Neural cell (in vitro differentiated cells): ENCODE results near the gene BRINP2. TPM values are rescaled to one million over a fixed set of nuclear protein-coding genes. Genes with fewer than 3 reads are reported as not detected.

Source experiments
- H2AFZ ChIP-seq: fragments of 200-600, 300-800 bp; sonication (generic), shearing (Covaris generic); 2 replicates; pipeline ENCODE4 v1.6.0; 2014; ENCODE audit warnings: low read depth, mild to moderate bottlenecking, antibody characterized with exemption, low read length, moderate library complexity
- H3F3A ChIP-seq: fragments of 200-600 bp; shearing (Covaris generic); 2 replicates; pipeline ENCODE4 v1.6.1; 2016; ENCODE audit warnings: mild to moderate bottlenecking, moderate library complexity, mixed read lengths, antibody characterized with exemption, low read length; ENCODE audit not compliant: insufficient read depth, poor library complexity, severe bottlenecking
- H3K27ac ChIP-seq: fragments of 200-600, 300-800 bp; sonication (generic), shearing (Covaris generic); 2 replicates; pipeline ENCODE4 v1.5.1; 2014; ENCODE audit warnings: mild to moderate bottlenecking, low read length, moderate library complexity
- H3K27me3 ChIP-seq: fragments of 300-800, 200-600 bp; sonication (generic), shearing (Covaris generic); 2 replicates; pipeline ENCODE4 v1.6.0; 2014; ENCODE audit warnings: mild to moderate bottlenecking, low read depth, low read length, moderate library complexity; ENCODE audit not compliant: insufficient read depth
- H3K36me3 ChIP-seq: fragments of 300-800, 200-600 bp; sonication (generic), shearing (Covaris generic); 2 replicates; pipeline ENCODE4 v1.5.1; 2014; ENCODE audit warnings: mild to moderate bottlenecking, antibody characterized with exemption, low read length, moderate library complexity; ENCODE audit not compliant: insufficient read depth
- H3K4me2 ChIP-seq: fragments of 300-800, 200-600 bp; sonication (generic), shearing (Covaris generic); 2 replicates; pipeline ENCODE4 v1.6.0; 2014; ENCODE audit warnings: mild to moderate bottlenecking, low read length
- H3K4me3 ChIP-seq: fragments of 300-800, 200-600 bp; sonication (generic), shearing (Covaris generic); 2 replicates; pipeline ENCODE4 v1.5.1; 2014; ENCODE audit warnings: mild to moderate bottlenecking, low read length, moderate library complexity
- H3K79me2 ChIP-seq: fragments of 200-600 bp; shearing (Covaris generic); replicated peaks from 2 replicates; pipeline ENCODE4 v1.6.0; 2014; ENCODE audit warnings: mild to moderate bottlenecking, low read length, moderate library complexity; ENCODE audit not compliant: insufficient read depth
- H3K9ac ChIP-seq: fragments of 300-800, 200-600 bp; sonication (generic), shearing (Covaris generic); 2 replicates; pipeline ENCODE4 v1.6.1; 2016; ENCODE audit warnings: mild to moderate bottlenecking, low read length, mixed read lengths
- H3K9me2 ChIP-seq: fragments of 200-600 bp; shearing (Covaris generic); 2 replicates; pipeline ENCODE4 v1.6.1; 2016; ENCODE audit warnings: mild to moderate bottlenecking, low read length, mixed read lengths; ENCODE audit not compliant: insufficient read depth
- H3K9me3 ChIP-seq: fragments of 200-600, 300-800 bp; sonication (generic), shearing (Covaris generic); 2 replicates; pipeline ENCODE4 v1.6.1; 2016; ENCODE audit warnings: mild to moderate bottlenecking, mixed run types, low read length, moderate library complexity, mixed read lengths
- H4K20me1 ChIP-seq: fragments of 200-600 bp; shearing (Covaris generic); 2 replicates; pipeline ENCODE4 v1.6.1; 2016; ENCODE audit warnings: mild to moderate bottlenecking, mixed run types; ENCODE audit not compliant: insufficient read depth
- EP300 ChIP-seq: fragments of 450-650 bp; conservative IDR thresholded peaks from 2 replicates; pipeline ENCODE4 v1.6.1; 2014; ENCODE audit warnings: antibody characterized with exemption, mild to moderate bottlenecking, moderate library complexity; ENCODE audit not compliant: poor library complexity, severe bottlenecking
- EZH2 ChIP-seq: fragments of 200-600, 300-800 bp; shearing (Covaris generic), sonication (generic); IDR thresholded peaks from 2 replicates; pipeline ENCODE4 v1.6.1; 2014; ENCODE audit warnings: antibody characterized with exemption, low read length, borderline replicate concordance, mild to moderate bottlenecking; ENCODE audit not compliant: insufficient read depth, poor library complexity, severe bottlenecking
- MXI1 ChIP-seq: fragments of 450-650 bp; conservative IDR thresholded peaks from 2 replicates; pipeline ENCODE4 v1.6.1; 2014; ENCODE audit warnings: antibody characterized with exemption, mild to moderate bottlenecking; ENCODE audit not compliant: poor library complexity, severe bottlenecking
- POLR2AphosphoS5 ChIP-seq: IDR thresholded peaks from 2 replicates; pipeline ENCODE4 v1.6.1; 2012
- RAD21 ChIP-seq: fragments of 450-650 bp; conservative IDR thresholded peaks from 2 replicates; pipeline ENCODE4 v1.6.1; 2014; ENCODE audit warnings: antibody characterized with exemption, mild to moderate bottlenecking, moderate library complexity
- SMC3 ChIP-seq: fragments of 450-650 bp; conservative IDR thresholded peaks from 2 replicates; pipeline ENCODE4 v1.6.1; 2014; ENCODE audit warnings: antibody characterized with exemption, mild to moderate bottlenecking, moderate library complexity; ENCODE audit not compliant: poor library complexity
- TAF1 ChIP-seq: IDR thresholded peaks from 2 replicates; pipeline ENCODE4 v1.6.1; 2012; ENCODE audit warnings: low read depth
- polyA plus RNA-seq: library from polyadenylated mRNA; depleted of rRNA; stranded (reverse); fragments of >200 nt; gene quantifications from 2 replicates; pipeline ENCODE4 v1.2.3, GENCODE V29; 2014
- TF ChIP-seq, protein P1 (sequence below): IDR thresholded peaks from 2 replicates; pipeline ENCODE4 v1.6.1; 2012; ENCODE audit warnings: borderline replicate concordance
- TF ChIP-seq, protein P2 (sequence below): fragments of 450-650 bp; IDR thresholded peaks from 2 replicates; pipeline ENCODE4 v1.5.1; 2014; ENCODE audit warnings: antibody characterized with exemption, mild to moderate bottlenecking, moderate library complexity; ENCODE audit not compliant: poor library complexity, severe bottlenecking

The BRINP2 gene
- polyA plus RNA-seq, 1 donor from 2014 or later: 12.9 TPM

DNA sequence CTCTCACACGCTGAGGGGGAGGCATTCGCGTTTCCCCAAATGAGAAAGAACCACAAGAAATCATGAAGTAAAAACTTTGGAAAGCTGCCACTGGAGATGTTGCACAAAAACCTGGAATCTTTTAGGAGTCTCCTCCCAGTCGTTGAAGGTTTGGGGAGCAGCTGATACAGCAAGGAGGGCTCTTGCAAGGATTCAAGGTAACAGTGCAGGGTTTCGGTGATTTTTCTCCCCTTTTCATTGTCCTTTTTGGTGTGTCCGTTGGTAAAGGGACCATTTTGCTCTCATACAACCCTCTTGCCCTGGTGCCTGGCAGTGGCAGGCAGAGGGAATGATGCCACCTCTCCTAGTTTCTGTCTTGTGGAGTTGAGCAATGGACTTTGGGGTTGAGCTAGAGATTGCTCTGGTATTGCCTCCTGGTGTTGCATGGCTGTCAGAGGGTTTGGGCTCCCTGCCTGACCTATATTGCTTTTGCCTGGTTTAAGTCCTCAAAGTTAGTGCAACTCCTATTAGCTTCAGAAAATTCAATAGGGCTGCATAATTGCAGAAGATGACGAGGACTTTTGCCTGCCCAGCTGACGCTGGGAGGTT, 872 bp downstream of the BRINP2 start:
- H3K36me3 ChIP-seq: no peaks in the 10 kb centered on the region
- peak overlapping the region; percentile 83 for H3K4me2 ChIP-seq
- H3K9me2 ChIP-seq: no peaks in the 10 kb centered on the region
- peaks cover 1% of the 10 kb centered on the region for H3K9me3 ChIP-seq
- no peaks in the 10 kb centered on the region for H3F3A ChIP-seq
- peaks cover 10% of the 10 kb centered on the region for H3K27me3 ChIP-seq
- TF ChIP-seq, protein P1, sequence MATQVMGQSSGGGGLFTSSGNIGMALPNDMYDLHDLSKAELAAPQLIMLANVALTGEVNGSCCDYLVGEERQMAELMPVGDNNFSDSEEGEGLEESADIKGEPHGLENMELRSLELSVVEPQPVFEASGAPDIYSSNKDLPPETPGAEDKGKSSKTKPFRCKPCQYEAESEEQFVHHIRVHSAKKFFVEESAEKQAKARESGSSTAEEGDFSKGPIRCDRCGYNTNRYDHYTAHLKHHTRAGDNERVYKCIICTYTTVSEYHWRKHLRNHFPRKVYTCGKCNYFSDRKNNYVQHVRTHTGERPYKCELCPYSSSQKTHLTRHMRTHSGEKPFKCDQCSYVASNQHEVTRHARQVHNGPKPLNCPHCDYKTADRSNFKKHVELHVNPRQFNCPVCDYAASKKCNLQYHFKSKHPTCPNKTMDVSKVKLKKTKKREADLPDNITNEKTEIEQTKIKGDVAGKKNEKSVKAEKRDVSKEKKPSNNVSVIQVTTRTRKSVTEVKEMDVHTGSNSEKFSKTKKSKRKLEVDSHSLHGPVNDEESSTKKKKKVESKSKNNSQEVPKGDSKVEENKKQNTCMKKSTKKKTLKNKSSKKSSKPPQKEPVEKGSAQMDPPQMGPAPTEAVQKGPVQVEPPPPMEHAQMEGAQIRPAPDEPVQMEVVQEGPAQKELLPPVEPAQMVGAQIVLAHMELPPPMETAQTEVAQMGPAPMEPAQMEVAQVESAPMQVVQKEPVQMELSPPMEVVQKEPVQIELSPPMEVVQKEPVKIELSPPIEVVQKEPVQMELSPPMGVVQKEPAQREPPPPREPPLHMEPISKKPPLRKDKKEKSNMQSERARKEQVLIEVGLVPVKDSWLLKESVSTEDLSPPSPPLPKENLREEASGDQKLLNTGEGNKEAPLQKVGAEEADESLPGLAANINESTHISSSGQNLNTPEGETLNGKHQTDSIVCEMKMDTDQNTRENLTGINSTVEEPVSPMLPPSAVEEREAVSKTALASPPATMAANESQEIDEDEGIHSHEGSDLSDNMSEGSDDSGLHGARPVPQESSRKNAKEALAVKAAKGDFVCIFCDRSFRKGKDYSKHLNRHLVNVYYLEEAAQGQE: no peak
- TF ChIP-seq, protein P2, sequence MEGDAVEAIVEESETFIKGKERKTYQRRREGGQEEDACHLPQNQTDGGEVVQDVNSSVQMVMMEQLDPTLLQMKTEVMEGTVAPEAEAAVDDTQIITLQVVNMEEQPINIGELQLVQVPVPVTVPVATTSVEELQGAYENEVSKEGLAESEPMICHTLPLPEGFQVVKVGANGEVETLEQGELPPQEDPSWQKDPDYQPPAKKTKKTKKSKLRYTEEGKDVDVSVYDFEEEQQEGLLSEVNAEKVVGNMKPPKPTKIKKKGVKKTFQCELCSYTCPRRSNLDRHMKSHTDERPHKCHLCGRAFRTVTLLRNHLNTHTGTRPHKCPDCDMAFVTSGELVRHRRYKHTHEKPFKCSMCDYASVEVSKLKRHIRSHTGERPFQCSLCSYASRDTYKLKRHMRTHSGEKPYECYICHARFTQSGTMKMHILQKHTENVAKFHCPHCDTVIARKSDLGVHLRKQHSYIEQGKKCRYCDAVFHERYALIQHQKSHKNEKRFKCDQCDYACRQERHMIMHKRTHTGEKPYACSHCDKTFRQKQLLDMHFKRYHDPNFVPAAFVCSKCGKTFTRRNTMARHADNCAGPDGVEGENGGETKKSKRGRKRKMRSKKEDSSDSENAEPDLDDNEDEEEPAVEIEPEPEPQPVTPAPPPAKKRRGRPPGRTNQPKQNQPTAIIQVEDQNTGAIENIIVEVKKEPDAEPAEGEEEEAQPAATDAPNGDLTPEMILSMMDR: no peak
- TF ChIP-seq SMC3 (no peak), MXI1 (no peak), TAF1 (no peak), EP300 (no peak), EZH2 (no peak), RAD21 (no peak), POLR2AphosphoS5 (no peak)
- H3K79me2 ChIP-seq: no peaks in the 10 kb centered on the region
- H3K9ac ChIP-seq: peak overlapping the region; percentile 64
- H4K20me1 ChIP-seq: no peaks in the 10 kb centered on the region
- no peak overlapping the region for H2AFZ ChIP-seq
- peak overlapping the region; percentile 80 for H3K4me3 ChIP-seq
- H3K27ac ChIP-seq: no peak overlapping the region

GRCh38 chr1:177172272-177172671, 1.5 kb downstream of the BRINP2 start:
- no peaks in the 10 kb centered on the region for H3F3A ChIP-seq
- H3K9ac ChIP-seq: peak overlapping the region; percentile 16
- no peaks in the 10 kb centered on the region for H3K36me3 ChIP-seq
- H3K4me3 ChIP-seq: peak overlapping the region; percentile 80
- H3K4me2 ChIP-seq: peak overlapping the region; percentile 83
- peaks cover 4% of the 10 kb centered on the region for H3K9me3 ChIP-seq
- no peaks in the 10 kb centered on the region for H4K20me1 ChIP-seq
- no peaks in the 10 kb centered on the region for H3K9me2 ChIP-seq
- no peak overlapping the region for H2AFZ ChIP-seq
- no peak overlapping the region for H3K27ac ChIP-seq
- H3K79me2 ChIP-seq: no peaks in the 10 kb centered on the region
- no peak for TF ChIP-seq TAF1
- no peak for TF ChIP-seq EZH2
- TF ChIP-seq, protein P1: no peak
- TF ChIP-seq RAD21: no peak
- TF ChIP-seq EP300: no peak
- no peak for TF ChIP-seq SMC3
- TF ChIP-seq, protein P2: no peak
- TF ChIP-seq POLR2AphosphoS5: no peak
- TF ChIP-seq MXI1: no peak
- peaks cover 10% of the 10 kb centered on the region for H3K27me3 ChIP-seq
